Measurements from ENCODE around the gene MED23.

Gene MED23

DNA sequence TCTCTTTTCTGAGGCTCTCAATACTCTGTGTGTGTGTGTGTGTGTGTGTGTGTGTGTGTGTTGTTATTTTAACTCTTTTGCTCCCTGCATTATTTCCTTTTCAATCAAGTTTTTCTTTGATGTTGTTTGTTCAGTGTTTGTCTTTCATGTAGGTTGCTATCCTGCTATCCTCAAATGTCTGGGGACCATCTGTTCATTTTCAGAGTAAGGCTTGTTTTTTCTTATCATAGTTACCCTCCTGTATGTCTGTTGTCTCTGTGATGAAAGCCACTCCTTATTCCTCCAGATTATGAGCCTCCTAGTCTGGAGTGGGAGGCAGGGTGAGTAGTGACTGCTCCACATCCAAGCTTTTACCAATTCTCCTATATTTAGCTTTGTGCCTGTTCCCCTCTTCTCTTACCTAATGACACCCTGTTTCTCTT is 18.2 kb upstream of the MED23 start:
- no peak overlapping the region for H3K4me3 ChIP-seq (ENCODE audit: low read depth, low read length)
- TF ChIP-seq, protein P1, sequence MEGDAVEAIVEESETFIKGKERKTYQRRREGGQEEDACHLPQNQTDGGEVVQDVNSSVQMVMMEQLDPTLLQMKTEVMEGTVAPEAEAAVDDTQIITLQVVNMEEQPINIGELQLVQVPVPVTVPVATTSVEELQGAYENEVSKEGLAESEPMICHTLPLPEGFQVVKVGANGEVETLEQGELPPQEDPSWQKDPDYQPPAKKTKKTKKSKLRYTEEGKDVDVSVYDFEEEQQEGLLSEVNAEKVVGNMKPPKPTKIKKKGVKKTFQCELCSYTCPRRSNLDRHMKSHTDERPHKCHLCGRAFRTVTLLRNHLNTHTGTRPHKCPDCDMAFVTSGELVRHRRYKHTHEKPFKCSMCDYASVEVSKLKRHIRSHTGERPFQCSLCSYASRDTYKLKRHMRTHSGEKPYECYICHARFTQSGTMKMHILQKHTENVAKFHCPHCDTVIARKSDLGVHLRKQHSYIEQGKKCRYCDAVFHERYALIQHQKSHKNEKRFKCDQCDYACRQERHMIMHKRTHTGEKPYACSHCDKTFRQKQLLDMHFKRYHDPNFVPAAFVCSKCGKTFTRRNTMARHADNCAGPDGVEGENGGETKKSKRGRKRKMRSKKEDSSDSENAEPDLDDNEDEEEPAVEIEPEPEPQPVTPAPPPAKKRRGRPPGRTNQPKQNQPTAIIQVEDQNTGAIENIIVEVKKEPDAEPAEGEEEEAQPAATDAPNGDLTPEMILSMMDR (IDR thresholded peaks at IDR 0.05; ENCODE audit: low read depth, low read length), result no peak

GRCh38 chr6:131645846-131646245 is 17.8 kb upstream of the MED23 start:
- H3K4me3 ChIP-seq (ENCODE audit: low read depth, low read length), result no peak overlapping the region
- TF ChIP-seq, protein P1 (IDR thresholded peaks at IDR 0.05; ENCODE audit: low read depth, low read length), result no peak

DNA sequence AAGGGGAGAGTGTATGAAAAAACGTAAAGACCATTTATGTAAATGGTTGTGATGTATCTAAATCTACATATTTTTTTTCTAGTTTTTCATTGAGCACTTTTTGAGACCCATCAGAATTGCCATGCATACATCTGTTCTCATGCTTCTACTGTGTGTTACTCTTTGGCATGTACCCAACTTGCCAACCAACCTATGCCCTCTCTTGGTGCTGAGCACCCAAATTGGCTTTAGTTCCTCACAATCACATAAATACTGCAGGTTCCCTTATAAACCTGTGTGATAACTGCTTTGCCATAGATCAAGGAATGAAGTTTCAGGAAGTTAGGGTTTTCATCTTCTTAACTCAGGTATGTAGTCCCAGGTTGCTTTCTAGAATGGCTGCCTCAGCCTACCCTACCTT is 16.9 kb upstream of the MED23 start:
- TF ChIP-seq, protein P1 (IDR thresholded peaks at IDR 0.05; ENCODE audit: low read depth, low read length), result no peak
- H3K4me3 ChIP-seq (ENCODE audit: low read depth, low read length), result no peak overlapping the region

DNA sequence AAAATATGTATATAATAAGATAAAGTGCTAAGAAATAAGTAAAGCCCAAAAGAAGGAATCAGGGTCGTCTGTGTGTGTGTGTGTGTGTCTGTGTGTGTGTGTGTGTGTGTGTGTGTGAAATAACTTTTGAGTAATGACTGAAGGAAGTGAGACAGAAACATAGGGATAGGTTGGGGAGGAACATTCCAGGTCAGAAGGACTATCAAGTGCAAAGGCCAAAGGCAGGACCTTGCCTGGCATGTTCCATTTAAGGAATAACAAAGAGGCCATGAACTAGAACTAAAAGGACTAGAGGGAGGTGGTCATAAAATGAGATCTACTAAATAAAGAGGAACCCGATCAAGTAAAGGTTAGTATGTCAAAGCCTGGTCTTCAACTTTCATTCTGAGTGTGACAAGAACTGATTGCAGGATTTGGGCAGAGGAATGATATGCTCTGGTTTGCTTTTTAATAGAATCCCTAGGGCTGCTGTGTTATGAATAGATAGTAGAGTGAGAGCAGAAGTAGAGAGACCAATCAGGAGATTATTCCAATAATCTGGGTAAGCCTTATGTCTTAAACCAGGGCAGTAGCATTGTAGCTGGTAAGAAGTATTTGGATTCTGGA is 15.9 kb upstream of the MED23 start:
- no peak overlapping the region for H3K4me3 ChIP-seq (ENCODE audit: low read depth, low read length)
- TF ChIP-seq, protein P1 (IDR thresholded peaks at IDR 0.05; ENCODE audit: low read depth, low read length), result no peak

DNA sequence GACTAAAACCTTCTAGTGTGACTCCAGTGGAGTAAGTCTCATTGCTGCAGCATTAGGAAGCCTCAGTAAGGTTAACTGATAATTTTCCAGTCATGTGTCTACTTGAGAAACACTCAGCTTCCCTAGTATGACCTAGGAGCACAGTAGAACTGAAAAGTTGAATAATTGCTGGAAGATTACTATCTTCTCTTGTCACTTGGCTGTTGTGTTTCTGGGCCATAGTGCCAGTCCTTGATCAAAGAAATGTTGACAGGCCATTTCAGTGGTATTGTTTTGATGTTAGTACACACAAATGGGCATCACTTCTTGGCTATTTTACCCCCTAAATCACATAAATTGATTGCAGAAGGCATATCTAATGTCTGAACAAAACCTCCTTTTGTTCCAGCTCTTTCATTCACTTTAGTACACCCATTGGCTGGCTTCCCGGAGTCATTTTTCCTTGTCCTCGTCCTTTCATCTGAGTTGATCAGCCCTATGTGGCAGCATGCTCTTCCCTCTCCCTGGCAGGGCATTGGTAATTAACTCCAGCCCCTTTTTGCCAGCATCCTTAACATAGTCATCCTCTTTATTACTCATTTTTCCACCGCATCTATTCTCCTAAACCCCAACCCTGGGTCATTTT is 15.1 kb upstream of the MED23 start:
- TF ChIP-seq, protein P1 (IDR thresholded peaks at IDR 0.05; ENCODE audit: low read depth, low read length), result no peak
- no peak overlapping the region for H3K4me3 ChIP-seq (ENCODE audit: low read depth, low read length)

DNA sequence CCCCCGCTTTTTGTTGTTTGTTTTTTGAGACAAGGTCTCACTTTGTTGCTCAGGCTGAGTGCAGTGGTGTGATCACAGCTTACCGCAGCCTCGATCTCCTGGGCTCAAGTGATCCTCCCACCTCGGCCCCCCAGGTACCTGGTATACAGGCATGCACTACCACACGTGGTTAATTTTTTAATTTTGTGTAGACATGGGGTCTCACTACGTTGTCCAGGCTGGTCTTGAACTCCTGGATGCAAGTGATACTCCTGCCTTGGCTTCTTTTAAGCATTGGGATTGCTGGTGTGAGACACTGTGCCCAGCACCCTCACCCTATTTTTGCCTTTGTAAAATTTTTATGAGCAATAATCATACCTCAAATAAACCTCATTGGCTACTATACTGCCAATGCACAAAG is 14.5 kb upstream of the MED23 start:
- TF ChIP-seq, protein P1 (IDR thresholded peaks at IDR 0.05; ENCODE audit: low read depth, low read length), result no peak

GRCh38 chr6:131641554-131641953 is 13.5 kb upstream of the MED23 start:
- H3K4me3 ChIP-seq (ENCODE audit: low read depth, low read length), result no peak overlapping the region
- TF ChIP-seq, protein P1 (IDR thresholded peaks at IDR 0.05; ENCODE audit: low read depth, low read length), result no peak

More for the DNA sequence above, 14.5 kb upstream of the MED23 start:
- H3K4me3 ChIP-seq (ENCODE audit: low read depth, low read length), result no peak overlapping the region
